ENCODE data around the gene CALM1.
A peak's percentile ranks its signal among the peaks of the same experiment; 100 is the strongest.

CALM1 gene

GRCh38 chr14:90383126-90383730 is 13.6 kb upstream of the CALM1 start (continued):
- no peak for TF ChIP-seq ZNF202 (tag by site-specific recombination; IDR thresholded peaks at IDR 0.05; ENCODE audit: borderline replicate concordance)
- no peak for TF ChIP-seq HOXA7 (CRISPR knock-in tag; IDR thresholded peaks at IDR 0.05; ENCODE audit: borderline replicate concordance)
- no peak; the same call in 1 of the 2 replicates for TF ChIP-seq ZNF266 (tag by site-specific recombination; IDR thresholded peaks at IDR 0.05; ENCODE audit: low read depth)
- peak; percentile 64; the same call in 1 of the 2 replicates for TF ChIP-seq REST (tag by site-specific recombination; IDR thresholded peaks at IDR 0.05)
- no peak for TF ChIP-seq ZNF311 (tag by site-specific recombination; IDR thresholded peaks at IDR 0.05; ENCODE audit: borderline replicate concordance)
- TF ChIP-seq FEZF1 (tag by site-specific recombination; IDR thresholded peaks at IDR 0.05), result peak; percentile 85
- TF ChIP-seq ZNF24 (tag by site-specific recombination; IDR thresholded peaks at IDR 0.05), result peak; percentile 96
- no peak for TF ChIP-seq ZNF248 (tag by site-specific recombination; IDR thresholded peaks at IDR 0.05)
- TF ChIP-seq ZFP3 (tag by site-specific recombination; IDR thresholded peaks at IDR 0.05; ENCODE audit: low read depth), result peak; percentile 13; the same call in 1 of the 2 replicates
- no peak for TF ChIP-seq ZNF707 (tag by site-specific recombination; IDR thresholded peaks at IDR 0.05)
- no peak for TF ChIP-seq ZNF596 (tag by site-specific recombination; IDR thresholded peaks at IDR 0.05)
- TF ChIP-seq ZNF548 (tag by site-specific recombination; IDR thresholded peaks at IDR 0.05), result no peak
- peak; percentile 89 for TF ChIP-seq HIC1 (tag by site-specific recombination; IDR thresholded peaks at IDR 0.05)
- TF ChIP-seq ZBTB8A (tag by site-specific recombination; IDR thresholded peaks at IDR 0.05), result peak; percentile 97
- no peak for TF ChIP-seq ZNF549 (tag by site-specific recombination; IDR thresholded peaks at IDR 0.05)
- peak; percentile 39; the same call in 1 of the 2 replicates for TF ChIP-seq ZBTB1 (tag by site-specific recombination; IDR thresholded peaks at IDR 0.05)
- no peak for TF ChIP-seq ZNF404 (tag by site-specific recombination; IDR thresholded peaks at IDR 0.05)
- no peak; the same call in 1 of the 2 replicates for TF ChIP-seq ZNF398 (tag by site-specific recombination; IDR thresholded peaks at IDR 0.05)
- no peak for TF ChIP-seq HOXC10 (CRISPR knock-in tag; IDR thresholded peaks at IDR 0.05)
- TF ChIP-seq ZNF18 (tag by site-specific recombination; IDR thresholded peaks at IDR 0.05), result no peak; the same call in 1 of the 2 replicates
- TF ChIP-seq GLIS2 (tag by site-specific recombination; IDR thresholded peaks at IDR 0.05), result peak; percentile 84
- TF ChIP-seq BCL11B (tag by site-specific recombination; IDR thresholded peaks at IDR 0.05; ENCODE audit: low read depth), result peak; percentile 98
- no peak for TF ChIP-seq ZNF645 (tag by site-specific recombination; IDR thresholded peaks at IDR 0.05)
- peak; percentile 87; the same call in 1 of the 2 replicates for TF ChIP-seq ZNF704 (tag by site-specific recombination; IDR thresholded peaks at IDR 0.05)
- peak; percentile 46 for TF ChIP-seq ZNF660 (tag by site-specific recombination; IDR thresholded peaks at IDR 0.05)
- peak; percentile 98 for TF ChIP-seq ZNF2 (tag by site-specific recombination; IDR thresholded peaks at IDR 0.05)
- TF ChIP-seq ZNF654 (tag by site-specific recombination; IDR thresholded peaks at IDR 0.05; ENCODE audit: low read depth), result no peak
- peak; percentile 68; the same call in 1 of the 2 replicates for TF ChIP-seq ELK4 (IDR thresholded peaks at IDR 0.05; ENCODE audit: borderline replicate concordance, low read depth, low read length)

All from HEK293 (cell line).